Caco-2 (cell line): ENCODE measurements around the gene CRYBG2. TPM values are rescaled to one million over a fixed set of nuclear protein-coding genes. Genes with fewer than 3 reads are reported as not detected.

Experiments
- BruUV-seq: library from RNA; stranded (reverse); fragments of 400-500 nt; replicated peaks from 2 replicates; lab custom pipeline; 2021; lab: Mats Ljungman, UMichigan
- CTCF ChIA-PET: fragments of 300-600 bp; sonication (Branson Sonifier 250); formaldehyde crosslinking; loops from one replicate; lab custom pipeline; 2022; ENCODE audit warnings: antibody characterized with exemption; lab: Charles Lee
- POLR2A ChIA-PET: fragments of 300-600 bp; sonication (Branson Sonifier 250); formaldehyde crosslinking; loops from one replicate; lab custom pipeline; 2022; ENCODE audit warnings: antibody characterized with exemption; lab: Charles Lee
- DNase-seq, 2 experiments: peaks; one replicate each; pipeline versions ENCODE4 v3.0.0 to v3.0.0-alpha.2; 2020 to 2022
- H3K27me3 ChIP-seq: replicated peaks from 2 replicates; pipeline ENCODE4 v1.6.0; 2011; ENCODE audit warnings: low read length; ENCODE audit not compliant: control insufficient read depth, insufficient read depth
- H3K36me3 ChIP-seq: 2 replicates; pipeline ENCODE4 v1.5.1; 2011; ENCODE audit warnings: low read length; ENCODE audit not compliant: control insufficient read depth, insufficient read depth
- H3K4me1 ChIP-seq: fragments of 250-450 bp; sonication (Bioruptor Pico); 2 replicates; pipeline ENCODE4 v1.5.1; 2020; ENCODE audit warnings: mild to moderate bottlenecking
- H3K4me3 ChIP-seq: 2 replicates; pipeline ENCODE4 v1.5.1; 2011; ENCODE audit warnings: low read depth, mild to moderate bottlenecking, control low read depth, low read length
- H3K9me3 ChIP-seq: fragments of 250-450 bp; sonication (Bioruptor Pico); 2 replicates; pipeline ENCODE4 v1.5.1; 2020; ENCODE audit warnings: mild to moderate bottlenecking, moderate library complexity
- H3K27ac Mint-ChIP-seq: one replicate; pipeline ENCODE4 v1.8.0; 2022; ENCODE audit warnings: mixed read lengths; ENCODE audit not compliant: unreplicated experiment
- H3K27me3 Mint-ChIP-seq: one replicate; pipeline ENCODE4 v1.8.0; 2022; ENCODE audit warnings: mixed read lengths; ENCODE audit not compliant: insufficient read depth, unreplicated experiment
- H3K36me3 Mint-ChIP-seq: one replicate; pipeline ENCODE4 v1.8.0; 2022; ENCODE audit warnings: mild to moderate bottlenecking, mixed read lengths; ENCODE audit not compliant: insufficient read depth, unreplicated experiment
- H3K4me1 Mint-ChIP-seq: one replicate; pipeline ENCODE4 v1.8.0; 2022; ENCODE audit warnings: low read depth, mixed read lengths; ENCODE audit not compliant: unreplicated experiment
- H3K4me3 Mint-ChIP-seq: one replicate; pipeline ENCODE4 v1.8.0; 2022; ENCODE audit warnings: mild to moderate bottlenecking, moderate library complexity, mixed read lengths; ENCODE audit not compliant: unreplicated experiment
- H3K9me3 Mint-ChIP-seq: one replicate; pipeline ENCODE4 v1.8.0; 2022; ENCODE audit warnings: mixed read lengths; ENCODE audit not compliant: unreplicated experiment
- intact Hi-C: fragments of 100-400 bp; cut with micrococcal nuclease; formaldehyde crosslinking; loops from one replicate; pipeline ENCODE4 v1.10.0; 2022; ENCODE audit not compliant: unreplicated experiment
- total RNA-seq: library from RNA; stranded (reverse); gene quantifications from 2 replicates; pipeline ENCODE4 v1.2.3, GENCODE V29; 2022
- TF ChIP-seq, protein P1 (sequence below), 2 experiments: fragments of 200-600 bp in 1 of 2; IDR thresholded peaks; 1 replicate in 1 of 2; 2 replicates in 1 of 2; pipeline versions ENCODE4 v1.5.1 to v1.8.0; 2011 to 2022; ENCODE audit warnings: antibody characterized with exemption in 1 of 2, control low read depth in 1 of 2, inconsistent platforms in 1 of 2, low read depth in 1 of 2, low read length in 1 of 2, mild to moderate bottlenecking in 1 of 2, moderate library complexity in 1 of 2; ENCODE audit not compliant: insufficient read depth in 1 of 2, severe bottlenecking in 1 of 2, unreplicated experiment in 1 of 2

The CRYBG2 gene
- total RNA-seq, 1 experiment from 2014 or later = 66.1 TPM

DNA sequence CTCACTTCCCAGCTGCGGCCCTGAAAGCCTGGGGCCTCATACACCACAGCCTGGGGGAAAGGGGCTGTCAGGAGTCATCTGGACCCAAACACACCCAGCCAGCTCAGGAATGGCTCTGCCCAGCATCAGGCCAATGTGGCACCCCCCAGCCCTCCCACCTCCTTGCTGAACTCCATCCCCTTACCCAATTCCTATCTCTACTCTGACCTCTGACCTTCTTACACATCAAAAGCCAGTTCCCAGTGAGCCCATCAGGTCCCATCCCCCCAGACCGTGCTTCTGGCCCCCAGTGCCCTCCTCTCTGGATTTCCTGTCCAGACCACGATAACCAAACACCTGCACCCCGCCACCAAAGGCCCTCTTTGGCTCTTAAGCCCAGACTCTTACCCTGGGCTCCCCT is 16.3 kb downstream of the CRYBG2 start:
- Mint-ChIP-seq H3K4me3 (no peak overlapping the region), H3K36me3 (peaks cover 76% of the 10 kb centered on the region), H3K27me3 (no peaks in the 10 kb centered on the region), H3K27ac (no peak overlapping the region), H3K4me1 (no peaks in the 10 kb centered on the region), H3K9me3 (no peaks in the 10 kb centered on the region)
- intact Hi-C loops = no loop called here
- ChIA-PET POLR2A (no interaction called here), CTCF (no interaction called here)
- TF ChIP-seq, protein P1, sequence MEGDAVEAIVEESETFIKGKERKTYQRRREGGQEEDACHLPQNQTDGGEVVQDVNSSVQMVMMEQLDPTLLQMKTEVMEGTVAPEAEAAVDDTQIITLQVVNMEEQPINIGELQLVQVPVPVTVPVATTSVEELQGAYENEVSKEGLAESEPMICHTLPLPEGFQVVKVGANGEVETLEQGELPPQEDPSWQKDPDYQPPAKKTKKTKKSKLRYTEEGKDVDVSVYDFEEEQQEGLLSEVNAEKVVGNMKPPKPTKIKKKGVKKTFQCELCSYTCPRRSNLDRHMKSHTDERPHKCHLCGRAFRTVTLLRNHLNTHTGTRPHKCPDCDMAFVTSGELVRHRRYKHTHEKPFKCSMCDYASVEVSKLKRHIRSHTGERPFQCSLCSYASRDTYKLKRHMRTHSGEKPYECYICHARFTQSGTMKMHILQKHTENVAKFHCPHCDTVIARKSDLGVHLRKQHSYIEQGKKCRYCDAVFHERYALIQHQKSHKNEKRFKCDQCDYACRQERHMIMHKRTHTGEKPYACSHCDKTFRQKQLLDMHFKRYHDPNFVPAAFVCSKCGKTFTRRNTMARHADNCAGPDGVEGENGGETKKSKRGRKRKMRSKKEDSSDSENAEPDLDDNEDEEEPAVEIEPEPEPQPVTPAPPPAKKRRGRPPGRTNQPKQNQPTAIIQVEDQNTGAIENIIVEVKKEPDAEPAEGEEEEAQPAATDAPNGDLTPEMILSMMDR (IDR thresholded peaks at IDR 0.05; ENCODE audit: insufficient read depth in 1 of 2, low read depth in 1 of 2, low read length in 1 of 2, severe bottlenecking in 1 of 2, unreplicated experiment in 1 of 2) = no peak
- no peak for DNase-seq
- BruUV-seq = no TSS peak
- Histone ChIP-seq H3K27me3 (no peaks in the 10 kb centered on the region), H3K4me1 (no peaks in the 10 kb centered on the region), H3K36me3 (peaks cover 4% of the 10 kb centered on the region; the same call in 1 of the 2 replicates), H3K9me3 (no peaks in the 10 kb centered on the region), H3K4me3 (no peak overlapping the region)

GRCh38 chr1:26337206-26337535 is 16.8 kb downstream of the CRYBG2 start:
- CTCF ChIA-PET = no interaction called here

DNA sequence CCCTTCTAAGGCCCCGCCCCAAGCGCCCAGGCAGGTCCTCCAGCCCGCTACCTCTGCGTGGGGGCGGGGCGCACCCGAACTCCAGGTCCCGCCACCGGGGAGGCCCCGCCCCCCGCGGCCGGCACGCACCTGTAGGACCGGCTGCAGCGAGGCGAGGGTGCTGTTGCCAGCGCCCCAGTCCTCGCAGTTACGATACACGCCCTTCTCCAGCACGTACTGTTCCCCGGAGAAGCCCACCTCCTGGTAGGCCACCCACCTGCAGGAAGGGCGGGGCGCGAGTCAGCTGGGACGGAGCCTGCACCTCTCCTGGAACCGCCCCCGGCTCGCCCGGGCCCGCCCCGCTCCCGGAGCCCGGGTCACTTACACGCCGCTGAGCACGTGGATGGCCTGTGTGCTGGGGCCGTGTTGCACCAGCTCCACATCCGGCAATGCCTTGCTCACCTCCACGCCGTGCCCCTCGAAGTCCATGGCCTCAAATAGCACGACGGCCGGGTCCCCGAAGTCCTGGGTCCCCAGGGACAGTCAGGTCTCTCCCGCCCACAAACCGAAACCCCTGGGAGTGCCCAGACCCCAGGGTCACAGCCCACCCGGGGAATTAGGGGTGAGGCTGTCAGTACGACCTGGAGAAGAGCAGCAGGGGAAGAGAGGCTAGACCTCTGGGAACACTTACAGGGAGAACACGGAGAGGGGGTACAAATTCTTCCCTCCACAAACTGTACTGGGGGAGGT is 17.3 kb downstream of the CRYBG2 start:
- Mint-ChIP-seq H3K4me1 (no peaks in the 10 kb centered on the region), H3K36me3 (peaks cover 70% of the 10 kb centered on the region), H3K27me3 (no peaks in the 10 kb centered on the region), H3K27ac (no peak overlapping the region), H3K9me3 (no peaks in the 10 kb centered on the region), H3K4me3 (no peak overlapping the region)
- BruUV-seq = no TSS peak
- intact Hi-C loops = no loop called here
- peaks cover 4% of the 10 kb centered on the region; the same call in 1 of the 2 replicates for H3K36me3 ChIP-seq
- peak in 1 of 2 experiments; percentile 19 for DNase-seq
- POLR2A ChIA-PET = no interaction called here
- TF ChIP-seq, protein P1 (IDR thresholded peaks at IDR 0.05; ENCODE audit: insufficient read depth in 1 of 2, low read depth in 1 of 2, low read length in 1 of 2, severe bottlenecking in 1 of 2, unreplicated experiment in 1 of 2) = no peak
- no peak overlapping the region for H3K4me3 ChIP-seq
- H3K4me1 ChIP-seq = no peaks in the 10 kb centered on the region
- H3K9me3 ChIP-seq = no peaks in the 10 kb centered on the region
- H3K27me3 ChIP-seq = no peaks in the 10 kb centered on the region
- CTCF ChIA-PET = no interaction called here

More at GRCh38 chr1:26337206-26337535, 16.8 kb downstream of the CRYBG2 start:
- Mint-ChIP-seq H3K36me3 (peaks cover 72% of the 10 kb centered on the region), H3K27me3 (no peaks in the 10 kb centered on the region), H3K4me3 (no peak overlapping the region), H3K27ac (no peak overlapping the region), H3K4me1 (no peaks in the 10 kb centered on the region), H3K9me3 (no peaks in the 10 kb centered on the region)
- H3K27me3 ChIP-seq = no peaks in the 10 kb centered on the region
- no TSS peak for BruUV-seq
- TF ChIP-seq, protein P1 (IDR thresholded peaks at IDR 0.05; ENCODE audit: insufficient read depth in 1 of 2, low read depth in 1 of 2, low read length in 1 of 2, severe bottlenecking in 1 of 2, unreplicated experiment in 1 of 2) = no peak
- H3K9me3 ChIP-seq = no peaks in the 10 kb centered on the region
- no peaks in the 10 kb centered on the region for H3K4me1 ChIP-seq
- no peak overlapping the region for H3K4me3 ChIP-seq
- no peak for DNase-seq
- POLR2A ChIA-PET = no interaction called here
- intact Hi-C loops = no loop called here
- H3K36me3 ChIP-seq = peaks cover 4% of the 10 kb centered on the region; the same call in 1 of the 2 replicates
